Neural crest cell (in vitro differentiated cells): ENCODE data around the gene HOXC6. TPM values are rescaled to one million over a fixed set of nuclear protein-coding genes. Genes with fewer than 3 reads are reported as not detected.

Experiments used
- DNase-seq: peaks from one replicate; pipeline ENCODE4 v3.0.0; 2021; ENCODE audit warnings: low read depth, mixed read lengths, low spot score
- H3K27ac Mint-ChIP-seq: one replicate; pipeline ENCODE4 v1.8.0; 2021; ENCODE audit warnings: mild to moderate bottlenecking, mixed read lengths; ENCODE audit not compliant: unreplicated experiment
- H3K27me3 Mint-ChIP-seq: 2 replicates; pipeline ENCODE4 v1.8.0; 2021; ENCODE audit warnings: low read depth, mild to moderate bottlenecking, mixed read lengths
- H3K36me3 Mint-ChIP-seq: 2 replicates; pipeline ENCODE4 v1.8.0; 2021; ENCODE audit warnings: low read depth, mild to moderate bottlenecking, mixed read lengths
- H3K4me1 Mint-ChIP-seq: 2 replicates; pipeline ENCODE4 v1.8.0; 2021; ENCODE audit warnings: mixed read lengths
- H3K4me3 Mint-ChIP-seq: one replicate; pipeline ENCODE4 v1.8.0; 2021; ENCODE audit warnings: mild to moderate bottlenecking, mixed read lengths
- H3K9me3 Mint-ChIP-seq: 2 replicates; pipeline ENCODE4 v1.8.0; 2021; ENCODE audit warnings: mixed read lengths
- CTCF ChIP-seq: fragments of 200-600 bp; sonication (generic); conservative IDR thresholded peaks from 2 replicates; pipeline ENCODE4 v1.5.0; 2021; ENCODE audit warnings: antibody characterized with exemption, mild to moderate bottlenecking
- total RNA-seq: library from RNA; stranded (reverse); gene quantifications from 2 replicates; pipeline ENCODE4 v1.2.1, GENCODE V29; 2021

The HOXC6 gene
- total RNA-seq, 1 donor from 2014 or later, result 11.0 TPM

DNA sequence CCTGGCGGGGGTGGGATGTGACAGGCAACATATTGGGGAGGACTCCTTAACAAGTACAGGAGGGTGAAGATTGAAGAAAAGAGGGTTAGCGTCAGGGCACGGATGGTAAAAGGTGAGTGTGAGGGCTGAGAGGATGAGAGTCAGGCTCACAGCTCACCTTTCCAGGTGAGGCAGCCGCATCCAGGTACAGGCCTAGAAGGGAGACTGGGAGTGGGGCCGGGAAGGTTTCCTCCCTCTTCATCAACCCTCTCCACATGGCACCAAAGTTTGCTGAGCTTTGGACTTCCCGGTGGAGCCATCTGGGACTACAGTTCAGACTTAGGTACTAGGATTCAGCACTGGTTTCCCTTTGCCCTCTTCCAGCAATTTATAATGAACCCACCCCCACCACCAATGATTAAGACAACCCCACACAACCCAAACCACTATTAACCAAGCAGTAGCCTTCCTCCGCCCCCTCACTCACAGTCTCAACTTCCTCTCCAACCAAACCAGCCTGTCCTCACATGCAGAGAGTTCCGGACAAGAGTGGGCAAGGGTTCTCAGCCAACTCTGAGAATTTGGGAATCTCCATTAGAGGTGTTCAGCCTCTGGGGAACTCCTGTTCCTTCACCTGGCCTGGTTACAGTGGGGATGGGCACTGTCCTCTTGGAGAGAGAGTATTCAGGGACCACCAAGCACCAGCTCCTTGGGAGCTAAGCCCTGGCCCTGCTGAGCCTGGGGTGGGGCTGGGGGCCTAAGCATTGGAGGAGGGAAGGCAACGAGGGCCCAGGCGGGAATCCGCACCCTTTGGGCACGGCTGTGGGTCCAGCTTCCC lies 23.0 kb downstream of the HOXC6 start:
- Mint-ChIP-seq H3K4me1 (no peaks in the 10 kb centered on the region), H3K36me3 (no peaks in the 10 kb centered on the region), H3K4me3 (peak overlapping the region; percentile 52), H3K27me3 (peaks cover 100% of the 10 kb centered on the region), H3K27ac (no peak overlapping the region), H3K9me3 (no peaks in the 10 kb centered on the region)
- no peak for DNase-seq
- TF ChIP-seq CTCF, result no peak

DNA sequence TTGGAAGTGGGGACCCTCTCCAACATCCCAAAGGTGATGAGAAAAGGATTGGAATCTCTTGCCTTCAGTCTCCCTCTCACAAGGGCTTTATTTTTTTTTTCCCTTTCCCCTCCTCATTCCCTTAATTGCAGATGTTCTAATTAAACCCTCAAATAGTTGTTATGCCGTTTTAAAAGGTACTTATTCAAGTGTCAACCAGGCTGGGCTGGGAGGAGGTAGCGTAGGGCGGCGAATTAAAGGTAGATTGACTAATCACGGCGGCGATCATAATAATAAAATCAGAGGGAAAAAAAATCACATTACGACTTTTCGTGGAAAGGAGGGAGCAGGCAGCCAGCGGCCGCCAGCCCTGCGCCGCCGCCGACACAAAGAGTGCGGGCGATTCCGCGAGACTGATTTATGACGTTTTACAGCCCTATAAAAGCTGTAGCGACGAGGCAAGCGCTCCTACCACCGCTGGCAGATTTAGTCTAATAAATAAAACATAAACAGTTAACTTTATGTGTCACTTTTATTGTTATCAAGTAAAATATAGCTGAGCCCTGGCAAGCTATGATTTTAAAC lies 23.7 kb downstream of the HOXC6 start:
- no peak for TF ChIP-seq CTCF
- H3K27ac Mint-ChIP-seq, result no peak overlapping the region
- H3K9me3 Mint-ChIP-seq, result no peaks in the 10 kb centered on the region
- H3K36me3 Mint-ChIP-seq, result no peaks in the 10 kb centered on the region
- peaks cover 100% of the 10 kb centered on the region for H3K27me3 Mint-ChIP-seq
- no peak for DNase-seq
- H3K4me3 Mint-ChIP-seq, result peak overlapping the region; percentile 39
- no peaks in the 10 kb centered on the region for H3K4me1 Mint-ChIP-seq

- no peaks in the 10 kb centered on the region for H3K9me3 Mint-ChIP-seq
- H3K4me3 Mint-ChIP-seq, result peak overlapping the region; percentile 77
- peaks cover 100% of the 10 kb centered on the region for H3K27me3 Mint-ChIP-seq
- no peak for TF ChIP-seq CTCF
- H3K27ac Mint-ChIP-seq, result no peak overlapping the region
- H3K36me3 Mint-ChIP-seq, result no peaks in the 10 kb centered on the region
- no peak for DNase-seq
- H3K4me1 Mint-ChIP-seq, result no peaks in the 10 kb centered on the region
Measured at GRCh38 chr12:54052438-54053002, 24.3 kb downstream of the HOXC6 start.

- no peaks in the 10 kb centered on the region for H3K4me1 Mint-ChIP-seq
- H3K27me3 Mint-ChIP-seq, result peaks cover 100% of the 10 kb centered on the region
- H3K36me3 Mint-ChIP-seq, result no peaks in the 10 kb centered on the region
- no peak overlapping the region for H3K27ac Mint-ChIP-seq
- H3K9me3 Mint-ChIP-seq, result no peaks in the 10 kb centered on the region
- no peak for DNase-seq
- H3K4me3 Mint-ChIP-seq, result peak overlapping the region; percentile 87
- TF ChIP-seq CTCF, result no peak
Measured at GRCh38 chr12:54053003-54053750, 24.9 kb downstream of the HOXC6 start.
